GM21515 (cell line): ENCODE data around the gene KRI1.
A peak's percentile ranks its signal among the peaks of the same experiment; 100 is the strongest.
"Not testable (repeated sequence)": the region's sequence is repeated elsewhere in the genome, so short reads cannot be mapped to it uniquely, and the experiment has no call there.

ENCODE experiments used
- ATAC-seq: cut with Tn5 transposase; IDR thresholded peaks from one replicate; pipeline ENCODE4 v1.9.1; 2021; ENCODE audit not compliant: unreplicated experiment

Gene KRI1

GRCh38 chr19:10551006-10551405 lies 14.8 kb downstream of the KRI1 start:
- not testable (repeated sequence) for ATAC-seq

- no peak for ATAC-seq
These were observed 15.5 kb downstream of the KRI1 start for GRCh38 chr19:10550336-10550735.

GRCh38 chr19:10549733-10550132 lies 16.1 kb downstream of the KRI1 start:
- ATAC-seq = no peak

- no peak for ATAC-seq
These were observed 17.0 kb downstream of the KRI1 start for GRCh38 chr19:10548746-10549276.

- ATAC-seq = no peak
These were observed 19.0 kb downstream of the KRI1 start for GRCh38 chr19:10546817-10547216.

GRCh38 chr19:10544753-10545251 lies 21.0 kb downstream of the KRI1 start:
- ATAC-seq = no peak

- ATAC-seq = no peak
These were observed 21.5 kb downstream of the KRI1 start for GRCh38 chr19:10544242-10544752.

- ATAC-seq = peak; percentile 70
These were observed 22.2 kb downstream of the KRI1 start, which contains the start of gene ATG4D for GRCh38 chr19:10543420-10544241. Gene ATG4D (plus strand): TSS chr19:10543904. CDS start chr19:10544091, 187 bp downstream.

- ATAC-seq = no peak
These were observed 22.8 kb downstream of the KRI1 start for GRCh38 chr19:10543059-10543419.

GRCh38 chr19:10539016-10539415 lies 26.8 kb downstream of the KRI1 start:
- not testable (repeated sequence) for ATAC-seq

- ATAC-seq = no peak
These were observed 27.4 kb downstream of the KRI1 start for GRCh38 chr19:10538204-10538983.

- ATAC-seq = no peak
These were observed 28.1 kb downstream of the KRI1 start for GRCh38 chr19:10537668-10538067.

GRCh38 chr19:10535613-10536012 lies 30.2 kb downstream of the KRI1 start:
- no peak for ATAC-seq

- ATAC-seq = no peak
These were observed 32.0 kb downstream of the KRI1 start for GRCh38 chr19:10533646-10534386.

- no peak for ATAC-seq
These were observed 33.4 kb downstream of the KRI1 start for GRCh38 chr19:10532457-10532856.

- not testable (repeated sequence) for ATAC-seq
These were observed 38.9 kb downstream of the KRI1 start for GRCh38 chr19:10526887-10527286.

GRCh38 chr19:10525636-10526035 lies 40.2 kb downstream of the KRI1 start:
- ATAC-seq = no peak

GRCh38 chr19:10523135-10523636 lies 42.6 kb downstream of the KRI1 start:
- ATAC-seq = no peak

- ATAC-seq = no peak
These were observed 44.2 kb downstream of the KRI1 start for GRCh38 chr19:10521461-10522171.
